ENCODE measurements around the gene POU2AF3.

The POU2AF3 gene

GRCh38 chr11:111327908-111328624 is 29.7 kb downstream of the POU2AF3 start:
- TF ChIP-seq, protein P1, sequence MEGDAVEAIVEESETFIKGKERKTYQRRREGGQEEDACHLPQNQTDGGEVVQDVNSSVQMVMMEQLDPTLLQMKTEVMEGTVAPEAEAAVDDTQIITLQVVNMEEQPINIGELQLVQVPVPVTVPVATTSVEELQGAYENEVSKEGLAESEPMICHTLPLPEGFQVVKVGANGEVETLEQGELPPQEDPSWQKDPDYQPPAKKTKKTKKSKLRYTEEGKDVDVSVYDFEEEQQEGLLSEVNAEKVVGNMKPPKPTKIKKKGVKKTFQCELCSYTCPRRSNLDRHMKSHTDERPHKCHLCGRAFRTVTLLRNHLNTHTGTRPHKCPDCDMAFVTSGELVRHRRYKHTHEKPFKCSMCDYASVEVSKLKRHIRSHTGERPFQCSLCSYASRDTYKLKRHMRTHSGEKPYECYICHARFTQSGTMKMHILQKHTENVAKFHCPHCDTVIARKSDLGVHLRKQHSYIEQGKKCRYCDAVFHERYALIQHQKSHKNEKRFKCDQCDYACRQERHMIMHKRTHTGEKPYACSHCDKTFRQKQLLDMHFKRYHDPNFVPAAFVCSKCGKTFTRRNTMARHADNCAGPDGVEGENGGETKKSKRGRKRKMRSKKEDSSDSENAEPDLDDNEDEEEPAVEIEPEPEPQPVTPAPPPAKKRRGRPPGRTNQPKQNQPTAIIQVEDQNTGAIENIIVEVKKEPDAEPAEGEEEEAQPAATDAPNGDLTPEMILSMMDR (IDR thresholded peaks at IDR 0.05), result no peak
- TF ChIP-seq ZFX (IDR thresholded peaks at IDR 0.05; ENCODE audit: borderline replicate concordance), result no peak

GRCh38 chr11:111329306-111330204 is 31.2 kb downstream of the POU2AF3 start:
- TF ChIP-seq ZFX (IDR thresholded peaks at IDR 0.05; ENCODE audit: borderline replicate concordance), result no peak
- TF ChIP-seq, protein P1 (IDR thresholded peaks at IDR 0.05), result no peak
- no peak overlapping the region for H3K27ac ChIP-seq

More at GRCh38 chr11:111327908-111328624, 29.7 kb downstream of the POU2AF3 start:
- H3K27ac ChIP-seq, result peak overlapping the region; percentile 57

DNA sequence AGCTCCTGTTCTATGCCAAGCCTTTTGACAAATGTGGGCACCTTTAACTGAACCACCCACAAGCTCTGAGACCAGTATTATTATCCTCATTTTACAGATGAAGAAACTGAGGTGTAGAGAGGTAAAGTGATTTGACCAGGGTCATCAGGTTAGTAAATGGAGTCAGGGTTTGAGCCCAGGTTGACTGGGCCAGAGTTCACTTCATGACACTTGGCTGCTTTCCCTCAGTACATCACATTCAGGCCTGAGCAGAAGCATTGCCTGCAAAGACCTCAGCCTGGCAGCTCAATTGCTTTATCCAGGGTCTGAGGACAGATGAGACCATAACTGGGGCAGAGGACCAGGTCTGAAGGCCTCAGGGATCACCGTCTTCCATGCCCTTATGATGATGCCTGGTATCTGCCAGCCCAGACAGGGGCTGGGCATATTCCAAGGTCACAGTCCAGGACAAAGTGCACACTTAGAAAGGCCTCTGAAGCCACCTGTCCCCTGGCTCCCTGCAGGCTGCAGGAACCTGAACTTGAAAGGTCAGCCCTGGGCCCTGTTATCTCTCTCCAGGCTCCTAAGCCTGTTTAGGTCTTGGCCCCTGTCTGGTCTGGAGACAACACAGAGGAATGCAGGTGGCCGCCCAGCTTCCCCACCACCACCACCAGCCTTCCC is 32.0 kb downstream of the POU2AF3 start:
- no peak overlapping the region for H3K27ac ChIP-seq
- TF ChIP-seq, protein P1 (IDR thresholded peaks at IDR 0.05), result no peak
- TF ChIP-seq ZFX (IDR thresholded peaks at IDR 0.05; ENCODE audit: borderline replicate concordance), result no peak

DNA sequence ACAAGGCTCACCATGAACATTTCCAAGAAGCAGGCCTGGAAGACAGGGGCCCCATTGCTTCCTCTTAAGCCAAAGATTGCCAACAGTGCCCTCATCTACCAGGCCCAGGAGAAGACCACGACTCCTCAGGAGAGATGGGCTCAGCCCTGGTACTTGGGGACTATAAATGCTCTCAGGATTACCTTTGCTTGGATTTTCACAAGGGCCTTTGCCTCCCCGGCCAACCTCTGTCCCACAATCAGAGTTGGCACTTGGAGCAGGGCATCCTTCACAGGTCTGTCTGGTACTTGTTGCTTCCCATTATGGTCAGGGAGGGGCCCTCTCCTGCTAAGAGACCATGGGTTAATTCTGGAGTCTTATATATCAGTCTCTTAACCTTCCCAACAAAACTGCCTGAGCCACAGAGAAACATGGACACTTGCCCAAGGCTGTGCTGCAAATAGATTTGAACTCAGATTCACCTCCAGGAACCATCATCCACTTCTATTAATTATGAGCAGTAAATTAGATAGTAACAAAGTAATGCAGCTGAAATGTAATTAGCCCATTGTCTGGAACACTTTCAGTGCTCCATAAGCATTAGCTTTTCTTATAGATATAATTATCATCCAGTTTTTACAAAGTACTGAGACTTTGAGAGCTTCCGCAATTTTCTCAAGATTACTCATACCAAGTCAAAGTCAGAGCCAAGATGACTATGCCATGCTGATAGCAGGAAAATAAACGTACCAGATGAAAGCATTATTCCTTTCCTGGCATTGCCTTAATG is 33.5 kb downstream of the POU2AF3 start:
- H3K27ac ChIP-seq, result no peak overlapping the region
- TF ChIP-seq, protein P1 (IDR thresholded peaks at IDR 0.05), result no peak
- no peak for TF ChIP-seq ZFX (IDR thresholded peaks at IDR 0.05; ENCODE audit: borderline replicate concordance)

DNA sequence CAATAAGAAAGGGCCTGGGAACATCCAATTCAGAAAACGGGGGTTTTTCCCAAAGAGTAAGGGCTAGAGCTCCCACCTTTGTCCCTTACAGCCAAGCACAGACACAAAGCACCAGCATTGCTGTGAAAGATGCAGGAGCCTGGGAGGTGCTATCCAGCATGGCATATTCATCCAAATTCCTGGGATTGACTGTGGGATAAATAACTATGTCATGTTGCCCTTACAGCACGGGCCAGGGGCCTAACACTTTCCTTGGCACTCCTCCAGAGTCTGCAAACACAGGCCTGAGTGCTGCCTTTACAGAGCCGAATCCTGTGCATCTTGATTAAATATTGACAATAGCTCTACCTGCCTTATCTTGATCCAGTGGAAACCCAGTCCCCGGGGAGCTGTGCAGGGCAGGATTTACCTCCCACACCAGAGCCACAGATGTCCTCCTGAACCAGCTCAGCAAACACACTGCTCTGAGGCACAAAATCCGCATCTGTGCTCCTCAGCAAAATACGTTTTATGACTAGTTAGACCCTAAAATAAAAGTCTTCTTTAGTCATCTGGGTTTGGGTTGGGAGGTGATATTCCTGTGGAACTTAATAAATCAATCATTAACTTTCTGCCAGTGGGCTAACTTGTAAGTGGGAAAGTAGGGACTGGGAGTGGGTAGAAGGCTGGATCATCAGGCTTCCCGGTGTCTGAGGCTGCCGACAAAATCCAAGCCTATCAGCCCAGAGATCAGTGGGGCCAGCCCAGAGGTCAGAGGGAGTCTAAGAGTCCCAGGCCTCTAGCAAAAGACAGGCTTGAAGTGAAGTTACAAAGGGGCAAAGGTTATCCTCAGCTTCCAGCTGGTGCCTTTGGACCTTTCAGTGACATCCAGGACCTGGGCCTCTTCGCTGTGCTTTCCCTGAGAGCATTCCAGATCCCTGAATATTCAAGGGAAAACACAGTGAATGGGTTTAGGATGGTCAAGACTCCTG is 36.5 kb downstream of the POU2AF3 start:
- TF ChIP-seq, protein P1 (IDR thresholded peaks at IDR 0.05), result no peak
- TF ChIP-seq ZFX (IDR thresholded peaks at IDR 0.05; ENCODE audit: borderline replicate concordance), result no peak
- peak overlapping the region; percentile 84 for H3K27ac ChIP-seq

DNA sequence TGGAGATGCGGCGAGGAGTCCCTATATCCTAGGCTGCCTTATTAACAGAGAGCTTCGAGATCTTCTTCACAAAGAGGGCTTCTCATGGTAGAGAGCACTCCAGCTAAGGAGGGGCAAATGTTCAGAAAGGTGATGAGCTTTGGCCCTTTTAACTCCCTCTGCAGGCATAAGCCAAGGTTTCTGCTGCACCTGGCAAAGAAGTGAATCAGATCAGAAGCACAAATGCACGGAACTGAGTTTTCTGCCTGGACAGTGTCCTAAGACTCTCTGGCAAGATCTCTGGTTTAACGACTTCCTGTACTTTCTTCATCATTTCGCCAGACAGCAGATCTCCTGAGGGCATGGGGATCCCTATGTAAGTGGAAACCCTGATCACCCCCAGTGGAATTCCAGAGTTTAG is 37.2 kb downstream of the POU2AF3 start:
- TF ChIP-seq ZFX (IDR thresholded peaks at IDR 0.05; ENCODE audit: borderline replicate concordance), result no peak
- TF ChIP-seq, protein P1 (IDR thresholded peaks at IDR 0.05), result no peak
- peak overlapping the region; percentile 84 for H3K27ac ChIP-seq

Data from 22Rv1 (cell line).